Measurements from ENCODE around the gene EYA3. TPM values are rescaled to one million over a fixed set of nuclear protein-coding genes. Genes with fewer than 3 reads are reported as not detected.

Gene EYA3
- total and polyA plus RNA-seq, 2 donors (not counting 3 experiments of a cell fraction or from before 2014, with no cell fraction given) = 12.7 to 33.0 TPM

DNA sequence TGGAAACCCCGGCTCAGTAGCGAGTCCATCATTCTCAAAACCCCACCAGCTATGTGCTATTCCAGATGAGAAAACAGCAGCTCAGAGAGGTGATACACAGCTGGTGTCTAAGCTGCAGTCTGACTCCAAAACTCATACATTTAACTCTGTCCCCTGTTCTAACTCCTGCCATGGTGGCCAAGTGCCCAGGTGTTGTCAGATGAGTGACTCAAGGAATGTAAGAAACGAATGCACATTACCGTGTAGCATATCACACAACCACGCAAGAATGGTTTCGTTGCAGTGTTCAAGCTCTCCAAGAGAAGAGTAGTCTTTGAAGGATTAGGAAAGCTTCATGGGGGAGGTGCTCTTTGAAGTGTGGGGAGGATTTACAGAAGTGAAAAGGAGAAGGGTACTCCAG is 133.3 kb downstream of the EYA3 start:
- POLR2A ChIA-PET = no interaction called here
- no TSS peak for BruUV-seq (replicated peaks)
- TF ChIP-seq CTCF (IDR thresholded peaks at IDR 0.05; ENCODE audit: extremely low read depth in 1 of 2, insufficient read depth in 1 of 2, low read depth in 1 of 2, low read length in 2 of 2) (no peak), POLR2AphosphoS5 (IDR thresholded peaks at IDR 0.05; ENCODE audit: insufficient read depth, low read depth, low read length) (no peak), JUN (IDR thresholded peaks at IDR 0.05; ENCODE audit: borderline replicate concordance, insufficient read depth, insufficient read length, low read depth) (no peak), FOS (IDR thresholded peaks at IDR 0.05; ENCODE audit: borderline replicate concordance, insufficient read depth, low read length) (no peak)

GRCh38 chr1:27954186-27954585 is 134.2 kb downstream of the EYA3 start:
- CTCF ChIA-PET = interaction anchor here (0.6 to 1.2 kb wide), 2 partner anchors 19 to 61 kb away, joined by 3 to 4 read pairs; partner anchors contain the start of gene SMPDL3B

More for the DNA sequence above, 133.3 kb downstream of the EYA3 start:
- Histone ChIP-seq H3K9me3 (replicated peaks; ENCODE audit: control insufficient read depth, insufficient read depth, low read length) (no peaks in the 10 kb centered on the region), H3K27me3 (ENCODE audit: control insufficient read depth in 2 of 2, insufficient read depth in 2 of 2, low read length in 2 of 2) (peaks cover 0 to 2% of the 10 kb centered on the region in 2 experiments), H3K4me1 (ENCODE audit: control insufficient read depth, extremely low read depth, insufficient read depth, low read length) (peaks cover 5% of the 10 kb centered on the region), H3K4me3 (replicated peaks in 1 of 3; ENCODE audit: insufficient read depth in 1 of 3, low read depth in 1 of 3, low read length in 3 of 3) (no peak overlapping the region), H3K27ac (ENCODE audit: insufficient read depth, low read depth, low read length) (no peak overlapping the region), H2AFZ (ENCODE audit: low read depth, low read length) (no peak overlapping the region), H3K79me2 (ENCODE audit: control insufficient read depth, insufficient read depth, low read length) (no peaks in the 10 kb centered on the region), H3K9ac (replicated peaks; ENCODE audit: extremely low read depth, insufficient read depth, low read length) (no peak overlapping the region), H3K9me1 (replicated peaks; ENCODE audit: control insufficient read depth, extremely low read depth, insufficient read depth, low read length) (no peaks in the 10 kb centered on the region), H3K4me2 (ENCODE audit: insufficient read depth, low read length) (no peak overlapping the region), H3K36me3 (ENCODE audit: control insufficient read depth in 2 of 2, extremely low read depth in 1 of 2, insufficient read depth in 2 of 2, low read length in 2 of 2) (no peaks in the 10 kb centered on the region), H4K20me1 (replicated peaks; ENCODE audit: control insufficient read depth, extremely low read depth, insufficient read depth, low read length) (no peaks in the 10 kb centered on the region)
- FAIRE-seq (no peak), DNase-seq (ENCODE audit: low read depth, low spot score) (no peak)
- dilution Hi-C loops (cut with MboI; ENCODE audit: extremely low pct_ligation_motif_present, low sequenced_read_pairs) (no loop called here), intact Hi-C loops (cut with micrococcal nuclease) (no loop called here)
- CTCF ChIA-PET = interaction anchor here (1.1 to 1.3 kb wide), 3 partner anchors 17 to 254 kb away, joined by 3 to 4 read pairs (median 3); no protein-coding TSS in a partner anchor

More at GRCh38 chr1:27954186-27954585, 134.2 kb downstream of the EYA3 start:
- H2AFZ ChIP-seq (ENCODE audit: low read depth, low read length) = no peak overlapping the region
- no peak overlapping the region for H3K4me3 ChIP-seq (replicated peaks in 1 of 3; ENCODE audit: insufficient read depth in 1 of 3, low read depth in 1 of 3, low read length in 3 of 3)
- no peak overlapping the region for H3K27ac ChIP-seq (ENCODE audit: insufficient read depth, low read depth, low read length)
- peaks cover 2% of the 10 kb centered on the region for H3K4me1 ChIP-seq (ENCODE audit: control insufficient read depth, extremely low read depth, insufficient read depth, low read length)
- no peak for FAIRE-seq
- no peaks in the 10 kb centered on the region for H3K9me1 ChIP-seq (replicated peaks; ENCODE audit: control insufficient read depth, extremely low read depth, insufficient read depth, low read length)
- POLR2A ChIA-PET = no interaction called here
- no peak overlapping the region for H3K9ac ChIP-seq (replicated peaks; ENCODE audit: extremely low read depth, insufficient read depth, low read length)
- TF ChIP-seq CTCF (IDR thresholded peaks at IDR 0.05; ENCODE audit: extremely low read depth in 1 of 2, insufficient read depth in 1 of 2, low read depth in 1 of 2, low read length in 2 of 2) (no peak), FOS (IDR thresholded peaks at IDR 0.05; ENCODE audit: borderline replicate concordance, insufficient read depth, low read length) (no peak), POLR2AphosphoS5 (IDR thresholded peaks at IDR 0.05; ENCODE audit: insufficient read depth, low read depth, low read length) (no peak), GATA2 (IDR thresholded peaks at IDR 0.05; ENCODE audit: insufficient read depth, insufficient read length, low read depth, low read length) (no peak), MYC (IDR thresholded peaks at IDR 0.05; ENCODE audit: low read depth, low read length) (no peak), POLR2A (IDR thresholded peaks at IDR 0.05; ENCODE audit: low read depth, low read length) (no peak), EZH2 (IDR thresholded peaks at IDR 0.05; ENCODE audit: borderline replicate concordance, low read depth, low read length, severe bottlenecking) (no peak)
- TF ChIP-seq, protein P1, sequence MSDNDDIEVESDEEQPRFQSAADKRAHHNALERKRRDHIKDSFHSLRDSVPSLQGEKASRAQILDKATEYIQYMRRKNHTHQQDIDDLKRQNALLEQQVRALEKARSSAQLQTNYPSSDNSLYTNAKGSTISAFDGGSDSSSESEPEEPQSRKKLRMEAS (IDR thresholded peaks at IDR 0.05; ENCODE audit: insufficient read depth, insufficient read length) = no peak
- dilution Hi-C loops (cut with MboI; ENCODE audit: extremely low pct_ligation_motif_present, low sequenced_read_pairs) = no loop called here
- no peaks in the 10 kb centered on the region for H3K9me3 ChIP-seq (replicated peaks; ENCODE audit: control insufficient read depth, insufficient read depth, low read length)
- no peaks in the 10 kb centered on the region for H3K79me2 ChIP-seq (ENCODE audit: control insufficient read depth, insufficient read depth, low read length)
- no peak for DNase-seq (ENCODE audit: low read depth, low spot score)
- peaks cover 0 to 2% of the 10 kb centered on the region in 2 experiments for H3K27me3 ChIP-seq (ENCODE audit: control insufficient read depth in 2 of 2, insufficient read depth in 2 of 2, low read length in 2 of 2)
- H3K36me3 ChIP-seq (ENCODE audit: control insufficient read depth in 2 of 2, extremely low read depth in 1 of 2, insufficient read depth in 2 of 2, low read length in 2 of 2) = no peaks in the 10 kb centered on the region
- intact Hi-C loops (cut with micrococcal nuclease) = no loop called here
- H3K4me2 ChIP-seq (ENCODE audit: insufficient read depth, low read length) = no peak overlapping the region
- H4K20me1 ChIP-seq (replicated peaks; ENCODE audit: control insufficient read depth, extremely low read depth, insufficient read depth, low read length) = no peaks in the 10 kb centered on the region
- no TSS peak for BruUV-seq (replicated peaks)

Data from endothelial cell of umbilical vein (primary cell).